SK-N-MC (cell line): ENCODE data around the gene TEX19.
"Not testable (repeated sequence)": the region's sequence is repeated elsewhere in the genome, so short reads cannot be mapped to it uniquely, and the experiment has no call there.

ENCODE experiments used
- EZH2 ChIP-seq: fragments of 200-600 bp; sonication (generic); IDR thresholded peaks from one replicate; pipeline ENCODE4 v1.6.1; 2017; ENCODE audit warnings: antibody characterized with exemption
- POLR2AphosphoS5 ChIP-seq: IDR thresholded peaks from 2 replicates; pipeline ENCODE4 v1.6.1; 2012; ENCODE audit warnings: mild to moderate bottlenecking, low read depth, low read length, borderline replicate concordance

GRCh38 chr17:82382220-82382932, 23.3 kb downstream of the TEX19 start:
- not testable (repeated sequence) for TF ChIP-seq POLR2AphosphoS5, EZH2
